H9 (cell line): ENCODE results near the gene SCAMP5. TPM values are rescaled to one million over a fixed set of nuclear protein-coding genes. Genes with fewer than 3 reads are reported as not detected.

ENCODE experiments used
- DNase-seq: peaks from one replicate; pipeline ENCODE4 v3.0.0-alpha.2; 2017
- H2AFZ ChIP-seq: one replicate; pipeline ENCODE4 v1.6.1; 2013; ENCODE audit warnings: mild to moderate bottlenecking, low read length, control low read depth, moderate library complexity
- H2AK5ac ChIP-seq: 2 replicates; pipeline ENCODE4 v1.6.1; 2013; ENCODE audit warnings: low read length, control low read depth, mixed read lengths; ENCODE audit not compliant: insufficient read length
- H2BK120ac ChIP-seq: one replicate; pipeline ENCODE4 v1.6.1; 2013; ENCODE audit warnings: low read depth, mild to moderate bottlenecking, low read length, control low read depth, inconsistent platforms; ENCODE audit not compliant: poor library complexity, severe bottlenecking
- H2BK12ac ChIP-seq: 2 replicates; pipeline ENCODE4 v1.6.1; 2013; ENCODE audit warnings: low read length, control low read depth, mixed read lengths, low read depth; ENCODE audit not compliant: insufficient read length
- H2BK15ac ChIP-seq: 2 replicates; pipeline ENCODE4 v1.6.1; 2013; ENCODE audit warnings: low read depth, low read length, control low read depth
- H2BK20ac ChIP-seq: one replicate; pipeline ENCODE4 v1.6.1; 2013; ENCODE audit warnings: low read depth, mild to moderate bottlenecking, low read length, control low read depth, inconsistent platforms; ENCODE audit not compliant: poor library complexity, severe bottlenecking
- H2BK5ac ChIP-seq: 2 replicates; pipeline ENCODE4 v1.6.1; 2013; ENCODE audit warnings: low read length, control low read depth, mixed read lengths; ENCODE audit not compliant: insufficient read length
- H3K14ac ChIP-seq: 2 replicates; pipeline ENCODE4 v1.6.1; 2013; ENCODE audit warnings: low read length, control low read depth; ENCODE audit not compliant: insufficient read depth
- H3K18ac ChIP-seq: 2 replicates; pipeline ENCODE4 v1.6.1; 2013; ENCODE audit warnings: low read depth, mild to moderate bottlenecking, mixed read lengths, low read length, control low read depth; ENCODE audit not compliant: insufficient read length
- H3K23ac ChIP-seq: 2 replicates; pipeline ENCODE4 v1.6.1; 2013; ENCODE audit warnings: low read length, control low read depth, mixed read lengths, low read depth; ENCODE audit not compliant: insufficient read length
- H3K23me2 ChIP-seq: 2 replicates; pipeline ENCODE4 v1.6.1; 2013; ENCODE audit warnings: low read depth, mild to moderate bottlenecking, mixed read lengths, low read length, control low read depth; ENCODE audit not compliant: insufficient read length, poor library complexity, severe bottlenecking
- H3K27ac ChIP-seq: 2 replicates; pipeline ENCODE4 v1.5.1; 2013; ENCODE audit warnings: low read length, control low read depth, mixed read lengths, low read depth; ENCODE audit not compliant: insufficient read length
- H3K27me3 ChIP-seq: 2 replicates; pipeline ENCODE4 v1.6.1; 2013; ENCODE audit warnings: low read length, control low read depth, inconsistent platforms; ENCODE audit not compliant: insufficient read depth
- H3K4ac ChIP-seq: 2 replicates; pipeline ENCODE4 v1.6.1; 2013; ENCODE audit warnings: low read depth, mild to moderate bottlenecking, control low read depth, inconsistent platforms, low read length, moderate library complexity
- H3K4me1 ChIP-seq: 2 replicates; pipeline ENCODE4 v1.6.1; 2013; ENCODE audit warnings: low read length, control low read depth, inconsistent platforms; ENCODE audit not compliant: insufficient read depth
- H3K4me2 ChIP-seq: 2 replicates; pipeline ENCODE4 v1.6.1; 2013; ENCODE audit warnings: low read length, control low read depth, mixed read lengths; ENCODE audit not compliant: insufficient read length, insufficient read depth
- H3K56ac ChIP-seq: 2 replicates; pipeline ENCODE4 v1.6.1; 2013; ENCODE audit warnings: low read depth, mild to moderate bottlenecking, mixed read lengths, low read length, control low read depth; ENCODE audit not compliant: insufficient read length
- H3K79me1 ChIP-seq: 2 replicates; pipeline ENCODE4 v1.6.1; 2013; ENCODE audit warnings: low read depth, mild to moderate bottlenecking, moderate library complexity, low read length, control low read depth, inconsistent platforms; ENCODE audit not compliant: insufficient read depth, poor library complexity, severe bottlenecking
- H3K79me2 ChIP-seq: 2 replicates; pipeline ENCODE4 v1.6.1; 2013; ENCODE audit warnings: low read length, control low read depth, inconsistent platforms; ENCODE audit not compliant: insufficient read depth
- H3K9ac ChIP-seq: 2 replicates; pipeline ENCODE4 v1.6.1; 2013; ENCODE audit warnings: low read length, control low read depth, mixed read lengths; ENCODE audit not compliant: insufficient read length; ENCODE audit errors: extremely low read depth
- H3K9me3 ChIP-seq: one replicate; pipeline ENCODE4 v1.6.1; 2013; ENCODE audit warnings: low read depth, low read length, inconsistent platforms; ENCODE audit not compliant: control insufficient read depth
- H3T11ph ChIP-seq: one replicate; pipeline ENCODE4 v1.6.1; 2013; ENCODE audit warnings: mild to moderate bottlenecking, low read length, control low read depth, inconsistent platforms
- H4K20me1 ChIP-seq: one replicate; pipeline ENCODE4 v1.6.1; 2013; ENCODE audit not compliant: control insufficient read depth, insufficient read length, insufficient read depth
- H4K5ac ChIP-seq: 2 replicates; pipeline ENCODE4 v1.6.1; 2013; ENCODE audit warnings: low read depth, mild to moderate bottlenecking, mixed read lengths, low read length, control low read depth; ENCODE audit not compliant: insufficient read length
- H4K8ac ChIP-seq: replicated peaks from 2 replicates; pipeline ENCODE4 v1.6.1; 2013; ENCODE audit warnings: low read length, control low read depth, mixed read lengths, low read depth; ENCODE audit not compliant: insufficient read length
- H4K91ac ChIP-seq: 2 replicates; pipeline ENCODE4 v1.6.1; 2013; ENCODE audit warnings: low read depth, mild to moderate bottlenecking, moderate library complexity, mixed read lengths, low read length, control low read depth; ENCODE audit not compliant: insufficient read length
- H3K27ac Mint-ChIP-seq, 3 experiments: 2 replicates in 2 of 3; 3 replicates in 1 of 3; pipeline ENCODE4 v1.8.0; 2020 to 2021; ENCODE audit warnings: mixed read lengths in 3 of 3, mild to moderate bottlenecking in 1 of 3, moderate library complexity in 1 of 3
- H3K27me3 Mint-ChIP-seq: 2 replicates; pipeline ENCODE4 v1.8.0; 2021; ENCODE audit warnings: low read depth, mild to moderate bottlenecking, moderate library complexity, mixed read lengths
- H3K36me3 Mint-ChIP-seq, 3 experiments: 2 replicates in 2 of 3; 3 replicates in 1 of 3; pipeline ENCODE4 v1.8.0; 2020 to 2021; ENCODE audit warnings: low read depth in 3 of 3, mixed read lengths in 3 of 3; ENCODE audit not compliant: insufficient read depth in 1 of 3
- H3K4me1 Mint-ChIP-seq, 2 experiments: 2 replicates each; pipeline ENCODE4 v1.8.0; 2020; ENCODE audit warnings: mixed read lengths in 2 of 2
- H3K4me3 Mint-ChIP-seq, 2 experiments: 2 replicates in 1 of 2; 3 replicates in 1 of 2; pipeline ENCODE4 v1.8.0; 2020 to 2021; ENCODE audit warnings: mild to moderate bottlenecking in 2 of 2, mixed read lengths in 2 of 2, moderate library complexity in 1 of 2
- H3K9me3 Mint-ChIP-seq, 2 experiments: 2 replicates in 1 of 2; 3 replicates in 1 of 2; pipeline ENCODE4 v1.8.0; 2020; ENCODE audit warnings: mild to moderate bottlenecking in 2 of 2, mixed read lengths in 2 of 2, moderate library complexity in 1 of 2
- WGBS: extraction: QIAGEN DNeasy Blood & Tissue Kit; methylation state at CpG from one replicate; pipeline ENCODE4 v1.1.7; 2013; ENCODE audit warnings: missing lambda C conversion rate, low lambda C conversion rate, mixed read lengths; ENCODE audit not compliant: insufficient read length; ENCODE audit errors: extremely low coverage; 5-methylcytosine and 5-hydroxymethylcytosine counted together
- total RNA-seq: library from RNA; stranded (reverse); gene quantifications from 2 replicates; pipeline ENCODE4 v1.2.1, GENCODE V29; 2021
- TF ChIP-seq, protein P1 (sequence below): fragments of 200-600 bp; sonication (generic); conservative IDR thresholded peaks from 3 replicates; pipeline ENCODE4 v1.8.0; 2021; ENCODE audit warnings: antibody characterized with exemption, mild to moderate bottlenecking

The SCAMP5 gene
- total RNA-seq, 1 experiment from 2014 or later, result 47.8 TPM

DNA sequence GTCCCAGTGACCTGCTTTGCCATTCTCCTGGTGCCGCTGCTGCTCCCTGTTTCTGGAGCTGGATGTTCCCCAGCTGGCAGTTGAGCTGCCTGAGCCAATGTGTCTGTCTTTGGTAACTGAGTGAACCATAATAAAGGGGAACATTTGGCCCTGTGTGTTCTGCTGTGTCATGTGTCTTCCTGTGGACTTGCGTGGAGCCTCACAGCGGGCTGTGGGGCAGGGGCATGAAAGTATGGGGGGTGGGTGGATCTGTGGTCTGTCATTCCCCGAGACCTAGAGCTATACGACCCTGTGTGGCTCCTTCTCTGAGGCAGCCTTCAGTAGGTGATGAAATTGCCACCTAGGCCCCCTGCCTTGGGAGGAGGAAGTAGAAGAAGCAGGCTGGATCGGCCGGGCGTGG lies 26.0 kb downstream of the SCAMP5 start:
- TF ChIP-seq, protein P1, sequence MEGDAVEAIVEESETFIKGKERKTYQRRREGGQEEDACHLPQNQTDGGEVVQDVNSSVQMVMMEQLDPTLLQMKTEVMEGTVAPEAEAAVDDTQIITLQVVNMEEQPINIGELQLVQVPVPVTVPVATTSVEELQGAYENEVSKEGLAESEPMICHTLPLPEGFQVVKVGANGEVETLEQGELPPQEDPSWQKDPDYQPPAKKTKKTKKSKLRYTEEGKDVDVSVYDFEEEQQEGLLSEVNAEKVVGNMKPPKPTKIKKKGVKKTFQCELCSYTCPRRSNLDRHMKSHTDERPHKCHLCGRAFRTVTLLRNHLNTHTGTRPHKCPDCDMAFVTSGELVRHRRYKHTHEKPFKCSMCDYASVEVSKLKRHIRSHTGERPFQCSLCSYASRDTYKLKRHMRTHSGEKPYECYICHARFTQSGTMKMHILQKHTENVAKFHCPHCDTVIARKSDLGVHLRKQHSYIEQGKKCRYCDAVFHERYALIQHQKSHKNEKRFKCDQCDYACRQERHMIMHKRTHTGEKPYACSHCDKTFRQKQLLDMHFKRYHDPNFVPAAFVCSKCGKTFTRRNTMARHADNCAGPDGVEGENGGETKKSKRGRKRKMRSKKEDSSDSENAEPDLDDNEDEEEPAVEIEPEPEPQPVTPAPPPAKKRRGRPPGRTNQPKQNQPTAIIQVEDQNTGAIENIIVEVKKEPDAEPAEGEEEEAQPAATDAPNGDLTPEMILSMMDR, result no peak
- no peaks in the 10 kb centered on the region for H3K4me1 ChIP-seq
- no peak overlapping the region for H2BK120ac ChIP-seq
- H3K23ac ChIP-seq, result no peak overlapping the region
- H4K91ac ChIP-seq, result no peak overlapping the region
- no peak overlapping the region for H3K27ac ChIP-seq
- H3K4me2 ChIP-seq, result no peak overlapping the region
- H3K18ac ChIP-seq, result no peak overlapping the region
- Mint-ChIP-seq H3K27ac (no peak overlapping the region), H3K36me3 (peaks cover 25 to 31% (median 28%) of the 10 kb centered on the region in 3 experiments), H3K4me3 (no peak overlapping the region), H3K4me1 (peaks cover 0 to 3% of the 10 kb centered on the region in 2 experiments; a peak in 1 of 4 replicates), H3K9me3 (no peaks in the 10 kb centered on the region), H3K27me3 (no peaks in the 10 kb centered on the region)
- no peak for DNase-seq
- no peaks in the 10 kb centered on the region; the same call in 1 of the 2 replicates for H3K79me2 ChIP-seq
- H3K27me3 ChIP-seq, result no peaks in the 10 kb centered on the region
- no peak overlapping the region for H2AK5ac ChIP-seq
- no peak overlapping the region for H2BK12ac ChIP-seq
- WGBS, result no CpG with 5 or more reads among the region's 8 CpGs
- H3K14ac ChIP-seq, result no peak overlapping the region
- no peak overlapping the region for H2BK15ac ChIP-seq
- H4K5ac ChIP-seq, result no peak overlapping the region
- no peak overlapping the region for H2BK5ac ChIP-seq
- no peak overlapping the region for H2AFZ ChIP-seq
- no peak overlapping the region for H3T11ph ChIP-seq
- H4K8ac ChIP-seq, result no peak overlapping the region
- H3K9me3 ChIP-seq, result no peaks in the 10 kb centered on the region
- H3K56ac ChIP-seq, result no peak overlapping the region
- H3K9ac ChIP-seq, result no peak overlapping the region
- H3K23me2 ChIP-seq, result no peaks in the 10 kb centered on the region
- H3K79me1 ChIP-seq, result no peaks in the 10 kb centered on the region
- H4K20me1 ChIP-seq, result peaks cover 3% of the 10 kb centered on the region
- H2BK20ac ChIP-seq, result no peak overlapping the region
- H3K4ac ChIP-seq, result no peak overlapping the region
